ENCODE results near the gene ZFPM1. TPM values are rescaled to one million over a fixed set of nuclear protein-coding genes. Genes with fewer than 3 reads are reported as not detected.

The ZFPM1 gene
- polyA plus RNA-seq, 1 donor from 2014 or later: 0.15 TPM

- H3K27ac Mint-ChIP-seq: no peak overlapping the region
- H3K4me3 Mint-ChIP-seq: no peak overlapping the region
- no peaks in the 10 kb centered on the region for H3K27me3 Mint-ChIP-seq
Measured at GRCh38 chr16:88436796-88437195, 16.3 kb upstream of the ZFPM1 start.

GRCh38 chr16:88437367-88437964 lies 15.6 kb upstream of the ZFPM1 start:
- no peaks in the 10 kb centered on the region for H3K4me1 Mint-ChIP-seq
- no peaks in the 10 kb centered on the region for H3K27me3 Mint-ChIP-seq
- H3K9me3 Mint-ChIP-seq: peaks cover 0 to 1% (median 0%) of the 10 kb centered on the region in 3 donors
- no peak overlapping the region for H3K4me3 Mint-ChIP-seq
- no peaks in the 10 kb centered on the region for H3K36me3 Mint-ChIP-seq
- H3K27ac Mint-ChIP-seq: no peak overlapping the region

More at GRCh38 chr16:88436796-88437195, 16.3 kb upstream of the ZFPM1 start:
- H3K36me3 Mint-ChIP-seq: no peaks in the 10 kb centered on the region
- H3K9me3 Mint-ChIP-seq: peaks cover 0 to 1% (median 0%) of the 10 kb centered on the region in 3 donors
- no peaks in the 10 kb centered on the region for H3K4me1 Mint-ChIP-seq

DNA sequence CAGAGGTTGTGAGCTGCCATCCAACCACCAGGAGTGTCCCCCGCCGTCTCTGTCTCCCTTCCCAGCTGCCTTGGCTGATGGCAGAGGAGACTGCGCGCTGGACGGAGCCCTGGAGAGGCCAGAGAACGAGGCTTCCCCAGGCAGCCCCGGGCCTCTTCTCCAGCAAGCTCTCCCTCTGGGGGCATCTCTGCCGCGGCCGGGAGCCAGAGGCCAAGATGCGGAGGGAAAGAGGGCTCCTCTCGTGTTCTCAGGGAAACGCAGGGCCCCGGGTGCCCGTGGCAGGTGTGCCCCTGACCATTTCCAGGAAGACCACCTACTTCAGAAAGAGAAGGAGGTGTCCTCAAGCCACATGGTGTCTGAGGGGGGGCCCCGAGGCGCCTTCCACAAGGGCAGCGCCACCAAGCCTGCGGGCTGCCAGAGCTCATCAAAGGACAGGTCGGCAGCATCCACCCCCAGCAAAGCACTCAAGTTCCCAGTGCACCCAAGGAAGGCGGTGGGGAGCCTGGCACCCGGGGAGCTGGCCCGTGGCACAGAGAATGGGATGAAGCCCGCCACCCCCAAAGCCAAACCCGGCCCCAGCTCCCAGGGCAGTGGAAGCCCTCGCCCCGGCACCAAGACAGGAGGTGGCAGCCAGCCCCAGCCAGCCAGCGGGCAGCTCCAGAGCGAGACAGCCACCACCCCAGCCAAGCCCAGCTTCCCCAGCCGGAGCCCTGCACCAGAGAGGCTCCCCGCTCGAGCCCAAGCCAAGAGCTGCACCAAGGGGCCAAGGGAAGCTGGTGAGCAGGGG lies 14.8 kb upstream of the ZFPM1 start:
- no peaks in the 10 kb centered on the region for H3K27me3 Mint-ChIP-seq
- peaks cover 0 to 1% (median 0%) of the 10 kb centered on the region in 3 donors for H3K9me3 Mint-ChIP-seq
- H3K4me1 Mint-ChIP-seq: peaks cover 0 to 3% (median 3%) of the 10 kb centered on the region in 3 donors
- H3K4me3 Mint-ChIP-seq: no peak overlapping the region
- H3K27ac Mint-ChIP-seq: no peak overlapping the region
- no peaks in the 10 kb centered on the region for H3K36me3 Mint-ChIP-seq

DNA sequence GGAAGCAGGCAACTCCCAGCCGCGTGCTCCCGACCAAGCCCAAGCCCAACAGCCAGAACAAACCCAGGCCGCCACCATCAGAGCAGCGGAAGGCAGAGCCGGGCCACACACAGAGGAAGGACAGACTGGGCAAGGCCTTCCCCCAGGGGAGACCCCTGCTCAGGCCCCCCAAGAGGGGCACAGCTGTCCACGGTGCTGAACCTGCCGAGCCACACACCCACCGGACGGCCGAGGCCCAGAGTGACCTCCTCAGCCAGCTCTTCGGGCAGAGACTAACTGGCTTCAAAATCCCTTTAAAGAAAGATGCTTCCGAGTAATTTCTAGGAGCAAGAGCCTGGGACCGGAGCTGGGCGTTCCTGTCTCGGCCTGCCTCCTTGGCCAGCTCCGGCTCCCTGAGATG lies 14.1 kb upstream of the ZFPM1 start:
- H3K4me3 Mint-ChIP-seq: no peak overlapping the region
- no peaks in the 10 kb centered on the region for H3K27me3 Mint-ChIP-seq
- H3K9me3 Mint-ChIP-seq: peaks cover 0 to 1% (median 0%) of the 10 kb centered on the region in 3 donors
- no peak overlapping the region for H3K27ac Mint-ChIP-seq
- no peaks in the 10 kb centered on the region for H3K36me3 Mint-ChIP-seq
- peaks cover 0 to 4% (median 3%) of the 10 kb centered on the region in 3 donors for H3K4me1 Mint-ChIP-seq

DNA sequence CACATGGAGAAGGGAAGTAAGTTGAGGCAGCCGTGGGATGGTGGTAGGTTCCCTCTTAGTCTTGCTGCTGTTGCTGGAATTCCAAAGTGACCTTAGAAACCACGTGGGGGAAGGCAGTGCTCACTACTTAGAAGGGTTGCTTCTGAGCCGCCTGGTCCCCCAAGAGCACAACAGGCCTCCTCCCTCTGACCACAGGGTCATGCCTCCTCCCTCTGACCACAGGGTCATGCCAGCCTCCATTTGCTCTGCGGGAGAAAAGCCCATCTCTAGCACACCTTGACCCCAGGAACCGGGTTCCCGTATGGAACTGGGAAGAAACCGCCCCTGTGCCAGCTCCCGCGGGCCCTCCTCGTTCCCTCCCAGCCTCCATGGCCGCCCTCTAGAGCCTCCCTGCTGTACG lies 13.4 kb upstream of the ZFPM1 start:
- Mint-ChIP-seq H3K27ac (no peak overlapping the region), H3K4me1 (peaks cover 0 to 4% (median 3%) of the 10 kb centered on the region in 3 donors), H3K36me3 (no peaks in the 10 kb centered on the region), H3K27me3 (no peaks in the 10 kb centered on the region), H3K4me3 (no peak overlapping the region), H3K9me3 (peaks cover 0 to 1% (median 0%) of the 10 kb centered on the region in 3 donors)

- no peak overlapping the region for H3K27ac Mint-ChIP-seq
- H3K9me3 Mint-ChIP-seq: peaks cover 0 to 1% (median 0%) of the 10 kb centered on the region in 3 donors
- no peak overlapping the region for H3K4me3 Mint-ChIP-seq
- H3K4me1 Mint-ChIP-seq: peaks cover 0 to 4% (median 3%) of the 10 kb centered on the region in 3 donors
- H3K36me3 Mint-ChIP-seq: no peaks in the 10 kb centered on the region
- H3K27me3 Mint-ChIP-seq: no peaks in the 10 kb centered on the region
Measured at GRCh38 chr16:88440111-88440510, 13.0 kb upstream of the ZFPM1 start.

- H3K4me3 Mint-ChIP-seq: no peak overlapping the region
- no peaks in the 10 kb centered on the region for H3K36me3 Mint-ChIP-seq
- peaks cover 0 to 4% (median 3%) of the 10 kb centered on the region in 3 donors for H3K4me1 Mint-ChIP-seq
- peaks cover 0 to 1% (median 0%) of the 10 kb centered on the region in 3 donors for H3K9me3 Mint-ChIP-seq
- no peaks in the 10 kb centered on the region for H3K27me3 Mint-ChIP-seq
- H3K27ac Mint-ChIP-seq: no peak overlapping the region
Measured at GRCh38 chr16:88440686-88441405, 12.2 kb upstream of the ZFPM1 start.

- no peak overlapping the region for H3K27ac Mint-ChIP-seq
- no peaks in the 10 kb centered on the region for H3K36me3 Mint-ChIP-seq
- H3K4me1 Mint-ChIP-seq: peaks cover 0 to 4% (median 3%) of the 10 kb centered on the region in 3 donors
- H3K9me3 Mint-ChIP-seq: peaks cover 0 to 1% (median 0%) of the 10 kb centered on the region in 3 donors
- H3K4me3 Mint-ChIP-seq: no peak overlapping the region
- H3K27me3 Mint-ChIP-seq: no peaks in the 10 kb centered on the region
Measured at GRCh38 chr16:88441460-88441859, 11.6 kb upstream of the ZFPM1 start.

DNA sequence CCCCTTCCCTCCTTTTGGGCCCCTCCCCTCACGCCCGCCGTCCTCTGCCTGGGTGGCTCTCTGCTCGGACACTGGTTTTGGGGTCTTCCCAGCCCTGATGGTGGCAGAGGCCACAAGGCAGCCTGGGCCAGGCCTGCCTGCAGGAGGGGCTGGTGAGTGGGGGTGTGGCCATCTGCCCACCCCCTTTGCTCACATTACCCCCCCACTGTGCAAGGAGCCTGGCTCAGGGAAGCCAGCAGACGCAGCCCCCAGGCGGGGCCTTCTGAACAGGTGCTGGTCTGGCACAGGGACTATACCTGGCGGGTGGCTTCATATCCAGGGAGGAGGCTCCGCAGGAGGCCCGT lies 10.7 kb upstream of the ZFPM1 start:
- H3K27ac Mint-ChIP-seq: no peak overlapping the region
- peaks cover 0 to 1% (median 0%) of the 10 kb centered on the region in 3 donors for H3K9me3 Mint-ChIP-seq
- H3K27me3 Mint-ChIP-seq: no peaks in the 10 kb centered on the region
- peaks cover 0 to 5% (median 3%) of the 10 kb centered on the region in 3 donors for H3K4me1 Mint-ChIP-seq
- H3K4me3 Mint-ChIP-seq: no peak overlapping the region
- H3K36me3 Mint-ChIP-seq: no peaks in the 10 kb centered on the region

GRCh38 chr16:88442727-88443576 lies 10.1 kb upstream of the ZFPM1 start:
- Mint-ChIP-seq H3K4me1 (peaks cover 0 to 6% (median 3%) of the 10 kb centered on the region in 3 donors), H3K27me3 (no peaks in the 10 kb centered on the region), H3K9me3 (peaks cover 0 to 1% (median 0%) of the 10 kb centered on the region in 3 donors), H3K27ac (no peak overlapping the region), H3K36me3 (no peaks in the 10 kb centered on the region), H3K4me3 (peak overlapping the region in 2 of 4 donors; percentile 9 to 65)

- Mint-ChIP-seq H3K4me3 (no peak overlapping the region), H3K27me3 (peaks cover 2% of the 10 kb centered on the region), H3K27ac (no peak overlapping the region), H3K9me3 (peaks cover 0 to 1% (median 0%) of the 10 kb centered on the region in 3 donors), H3K36me3 (no peaks in the 10 kb centered on the region), H3K4me1 (peaks cover 5 to 15% (median 15%) of the 10 kb centered on the region in 3 donors)
Measured at GRCh38 chr16:88444826-88445582, 8.1 kb upstream of the ZFPM1 start.

GRCh38 chr16:88445583-88445960 lies 7.5 kb upstream of the ZFPM1 start:
- H3K4me1 Mint-ChIP-seq: peaks cover 5 to 15% (median 15%) of the 10 kb centered on the region in 3 donors
- no peak overlapping the region for H3K27ac Mint-ChIP-seq
- no peak overlapping the region for H3K4me3 Mint-ChIP-seq
- H3K9me3 Mint-ChIP-seq: peaks cover 0 to 1% (median 0%) of the 10 kb centered on the region in 3 donors
- peaks cover 2% of the 10 kb centered on the region for H3K27me3 Mint-ChIP-seq
- H3K36me3 Mint-ChIP-seq: no peaks in the 10 kb centered on the region

- Mint-ChIP-seq H3K9me3 (peaks cover 0 to 1% (median 0%) of the 10 kb centered on the region in 3 donors), H3K27me3 (peaks cover 2% of the 10 kb centered on the region), H3K4me1 (peaks cover 5 to 15% (median 15%) of the 10 kb centered on the region in 3 donors), H3K4me3 (no peak overlapping the region), H3K27ac (no peak overlapping the region), H3K36me3 (no peaks in the 10 kb centered on the region)
Measured at GRCh38 chr16:88446061-88446460, 7.0 kb upstream of the ZFPM1 start.

DNA sequence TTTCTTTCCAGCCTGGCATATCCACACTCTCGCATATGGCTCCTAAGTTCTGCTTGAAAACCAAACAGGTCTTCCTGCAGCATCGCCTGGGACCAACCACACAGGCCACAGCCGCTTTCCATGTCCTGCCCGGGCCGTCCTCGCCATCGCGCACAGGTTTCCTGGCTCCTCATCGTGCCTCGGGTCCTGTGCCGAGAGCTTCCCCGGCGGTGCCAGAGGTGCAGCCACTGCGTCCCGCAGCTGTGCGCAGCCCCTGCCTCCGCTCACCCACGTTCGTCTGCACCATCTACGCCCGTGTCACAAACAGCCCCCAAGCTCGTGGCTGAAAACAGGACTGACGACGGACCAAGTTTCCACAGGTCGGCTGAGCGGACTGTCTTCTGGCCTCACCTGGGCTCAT lies 6.3 kb upstream of the ZFPM1 start:
- peaks cover 9 to 18% (median 16%) of the 10 kb centered on the region in 3 donors for H3K4me1 Mint-ChIP-seq
- H3K4me3 Mint-ChIP-seq: no peak overlapping the region
- H3K36me3 Mint-ChIP-seq: no peaks in the 10 kb centered on the region
- no peak overlapping the region for H3K27ac Mint-ChIP-seq
- no peaks in the 10 kb centered on the region for H3K9me3 Mint-ChIP-seq
- H3K27me3 Mint-ChIP-seq: peaks cover 2% of the 10 kb centered on the region
